RWPE2 (cell line): ENCODE results near the gene LRR1.
"Not testable (repeated sequence)": the region's sequence is repeated elsewhere in the genome, so short reads cannot be mapped to it uniquely, and the experiment has no call there.

ENCODE experiments used
- ATAC-seq: fragments of 200-7000 bp; cut with Tn5 transposase; 3 replicates; pipeline ENCODE4 v1.9.1; 2021; ENCODE audit warnings: low read depth
- DNase-seq: peaks from one replicate; pipeline ENCODE4 v3.0.0-alpha.2; 2020; ENCODE audit warnings: low spot score
- H3K27ac ChIP-seq: fragments of 450-650 bp; 2 replicates; pipeline ENCODE4 v1.5.1; 2017; ENCODE audit warnings: mild to moderate bottlenecking; ENCODE audit not compliant: poor library complexity, severe bottlenecking
- H3K27me3 ChIP-seq: fragments of 250-450 bp; sonication (Bioruptor Pico); 2 replicates; pipeline ENCODE4 v1.5.1; 2021; ENCODE audit warnings: mild to moderate bottlenecking, moderate library complexity; ENCODE audit not compliant: insufficient read depth, poor library complexity, severe bottlenecking
- H3K36me3 ChIP-seq: fragments of 250-450 bp; sonication (Bioruptor Pico); 2 replicates; pipeline ENCODE4 v1.5.1; 2020; ENCODE audit warnings: low read depth, mild to moderate bottlenecking, moderate library complexity
- H3K4me1 ChIP-seq: fragments of 250-450 bp; sonication (Bioruptor Pico); 2 replicates; pipeline ENCODE4 v1.5.1; 2021; ENCODE audit warnings: mild to moderate bottlenecking, moderate library complexity; ENCODE audit not compliant: insufficient read depth, poor library complexity, severe bottlenecking
- H3K4me3 ChIP-seq: fragments of 250-450 bp; sonication (Bioruptor Pico); 2 replicates; pipeline ENCODE4 v1.5.1; 2021; ENCODE audit warnings: mild to moderate bottlenecking, moderate library complexity; ENCODE audit not compliant: severe bottlenecking
- H3K9me3 ChIP-seq: fragments of 250-450 bp; sonication (Bioruptor Pico); 2 replicates; pipeline ENCODE4 v1.5.1; 2021; ENCODE audit warnings: mild to moderate bottlenecking, moderate library complexity; ENCODE audit not compliant: severe bottlenecking
- CTCF ChIP-seq: fragments of 450-650 bp; IDR thresholded peaks from one replicate; pipeline ENCODE4 v1.5.1; 2017; ENCODE audit warnings: mild to moderate bottlenecking, moderate library complexity; ENCODE audit not compliant: poor library complexity, severe bottlenecking

The LRR1 gene

DNA sequence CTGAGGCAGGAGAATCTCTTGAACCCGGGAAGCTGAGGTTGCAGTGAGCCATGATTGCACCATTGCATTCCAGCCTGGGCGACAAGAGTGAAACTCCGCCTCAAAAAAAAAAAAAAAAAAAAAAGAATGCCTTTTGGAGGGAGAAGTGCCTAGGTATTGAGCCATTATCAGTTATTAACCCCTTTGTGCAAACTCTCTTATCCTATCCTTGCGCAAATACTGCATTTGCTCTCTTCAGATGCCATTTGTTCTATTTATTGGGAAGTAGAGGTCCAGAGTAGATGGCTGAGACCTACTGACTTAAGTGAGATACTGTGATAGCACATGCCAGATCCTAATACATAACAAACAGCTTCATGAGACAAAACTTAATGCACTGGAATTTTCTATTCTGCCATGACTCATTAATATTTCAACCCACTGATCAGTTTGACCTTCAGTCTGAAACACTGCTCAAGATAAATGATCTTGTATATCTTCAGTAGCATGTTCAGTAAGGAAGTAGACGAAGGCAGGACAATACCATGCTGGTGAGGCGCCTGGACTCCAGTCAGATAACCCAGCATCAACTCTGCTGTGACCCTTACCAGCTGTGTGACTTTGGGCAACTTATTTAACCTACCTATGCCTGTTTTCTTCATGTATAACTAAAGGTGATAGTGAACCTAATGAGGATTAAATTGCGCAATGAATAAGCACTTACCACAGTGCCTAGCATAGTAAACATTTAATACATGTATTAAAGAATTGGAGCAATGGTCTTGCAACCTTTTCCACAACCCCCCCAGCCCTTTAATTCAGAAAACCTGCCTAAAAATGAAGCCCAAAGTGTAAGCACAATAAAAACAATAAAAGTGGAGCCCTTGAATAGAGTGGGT lies 42.0 kb downstream of the LRR1 start:
- no peaks in the 10 kb centered on the region for H3K27me3 ChIP-seq
- H3K36me3 ChIP-seq = peaks cover 57% of the 10 kb centered on the region
- H3K27ac ChIP-seq = no peak overlapping the region
- H3K4me3 ChIP-seq = no peak overlapping the region
- TF ChIP-seq CTCF = no peak
- no peaks in the 10 kb centered on the region for H3K9me3 ChIP-seq
- no peak for DNase-seq
- no peaks in the 10 kb centered on the region for H3K4me1 ChIP-seq
- ATAC-seq = peak; percentile 5; the same call in 2 of the 3 replicates

GRCh38 chr14:49641697-49642129 lies 43.0 kb downstream of the LRR1 start:
- no peak overlapping the region for H3K27ac ChIP-seq
- TF ChIP-seq CTCF = no peak

GRCh38 chr14:49642163-49642562 lies 43.4 kb downstream of the LRR1 start:
- Histone ChIP-seq H3K4me3 (no peak overlapping the region), H3K27ac (no peak overlapping the region), H3K27me3 (no peaks in the 10 kb centered on the region), H3K36me3 (peaks cover 59% of the 10 kb centered on the region), H3K4me1 (no peaks in the 10 kb centered on the region), H3K9me3 (no peaks in the 10 kb centered on the region)
- TF ChIP-seq CTCF = no peak
- DNase-seq (no peak), ATAC-seq (no peak)

More at GRCh38 chr14:49641697-49642129, 43.0 kb downstream of the LRR1 start:
- Histone ChIP-seq H3K36me3 (peaks cover 57% of the 10 kb centered on the region), H3K27me3 (no peaks in the 10 kb centered on the region), H3K4me3 (no peak overlapping the region), H3K4me1 (no peaks in the 10 kb centered on the region), H3K9me3 (no peaks in the 10 kb centered on the region)
- DNase-seq (no peak), ATAC-seq (peak; percentile 40)

- no peaks in the 10 kb centered on the region for H3K27me3 ChIP-seq
- ATAC-seq (no peak), DNase-seq (no peak)
- no peaks in the 10 kb centered on the region for H3K9me3 ChIP-seq
- peaks cover 76% of the 10 kb centered on the region for H3K36me3 ChIP-seq
- H3K4me1 ChIP-seq = peaks cover 8% of the 10 kb centered on the region
- no peak overlapping the region for H3K4me3 ChIP-seq
- H3K27ac ChIP-seq = no peak overlapping the region
- TF ChIP-seq CTCF = no peak
These were observed 54.8 kb downstream of the LRR1 start for GRCh38 chr14:49653508-49653907.

DNA sequence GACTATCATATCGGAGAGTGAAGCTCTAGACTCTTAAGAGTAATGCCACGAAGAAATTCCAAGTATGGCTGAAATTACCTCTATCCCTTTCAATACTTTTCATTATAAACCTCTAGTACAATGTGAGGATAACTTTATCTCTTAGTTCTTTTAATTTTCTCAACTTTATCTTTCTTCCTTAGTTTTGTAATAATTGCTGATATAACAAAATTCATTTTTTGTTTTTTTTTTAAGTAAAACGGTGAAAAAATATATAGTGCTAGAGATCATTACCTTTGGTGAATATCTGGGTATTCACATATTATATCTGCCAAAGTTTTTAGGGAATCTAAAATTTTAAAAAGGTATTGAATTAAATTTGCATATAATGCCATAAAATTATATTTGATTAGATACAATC lies 55.8 kb downstream of the LRR1 start:
- no peak for DNase-seq
- no peak for ATAC-seq
- Histone ChIP-seq H3K27me3 (no peaks in the 10 kb centered on the region), H3K9me3 (no peaks in the 10 kb centered on the region), H3K4me3 (no peak overlapping the region), H3K27ac (no peak overlapping the region), H3K4me1 (peaks cover 10% of the 10 kb centered on the region), H3K36me3 (peaks cover 78% of the 10 kb centered on the region)
- TF ChIP-seq CTCF = no peak

GRCh38 chr14:49657500-49657899 lies 58.8 kb downstream of the LRR1 start:
- Histone ChIP-seq H3K4me1 (peaks cover 21% of the 10 kb centered on the region), H3K36me3 (peaks cover 75% of the 10 kb centered on the region)
- H3K27me3 ChIP-seq, H3K4me3 ChIP-seq, DNase-seq, H3K27ac ChIP-seq, H3K9me3 ChIP-seq: not testable (repeated sequence)
- ATAC-seq = peak; percentile 20; the same call in 1 of the 3 replicates
